ENCODE results near the gene MPG.

DNA sequence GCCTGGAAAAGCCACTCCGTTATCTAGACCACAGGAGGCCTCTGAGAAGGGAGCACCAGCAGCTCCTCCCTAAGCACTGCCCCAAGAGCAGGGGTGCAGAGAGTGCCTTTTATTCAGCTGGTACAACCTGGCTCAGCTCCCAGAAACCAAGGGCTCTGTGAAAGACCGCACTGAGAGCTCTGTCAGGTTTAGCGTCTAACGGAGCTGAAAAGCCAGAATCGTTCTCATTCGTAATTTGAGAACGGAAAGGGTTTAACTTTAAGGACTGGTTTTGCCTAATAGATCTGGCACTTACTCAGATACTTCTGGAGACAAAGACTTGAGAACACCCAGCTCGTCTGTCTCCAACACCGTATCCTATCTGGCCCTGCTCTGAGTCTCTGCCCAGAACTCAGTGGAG lies 13.5 kb downstream of the MPG start:
- TF ChIP-seq, protein P1, sequence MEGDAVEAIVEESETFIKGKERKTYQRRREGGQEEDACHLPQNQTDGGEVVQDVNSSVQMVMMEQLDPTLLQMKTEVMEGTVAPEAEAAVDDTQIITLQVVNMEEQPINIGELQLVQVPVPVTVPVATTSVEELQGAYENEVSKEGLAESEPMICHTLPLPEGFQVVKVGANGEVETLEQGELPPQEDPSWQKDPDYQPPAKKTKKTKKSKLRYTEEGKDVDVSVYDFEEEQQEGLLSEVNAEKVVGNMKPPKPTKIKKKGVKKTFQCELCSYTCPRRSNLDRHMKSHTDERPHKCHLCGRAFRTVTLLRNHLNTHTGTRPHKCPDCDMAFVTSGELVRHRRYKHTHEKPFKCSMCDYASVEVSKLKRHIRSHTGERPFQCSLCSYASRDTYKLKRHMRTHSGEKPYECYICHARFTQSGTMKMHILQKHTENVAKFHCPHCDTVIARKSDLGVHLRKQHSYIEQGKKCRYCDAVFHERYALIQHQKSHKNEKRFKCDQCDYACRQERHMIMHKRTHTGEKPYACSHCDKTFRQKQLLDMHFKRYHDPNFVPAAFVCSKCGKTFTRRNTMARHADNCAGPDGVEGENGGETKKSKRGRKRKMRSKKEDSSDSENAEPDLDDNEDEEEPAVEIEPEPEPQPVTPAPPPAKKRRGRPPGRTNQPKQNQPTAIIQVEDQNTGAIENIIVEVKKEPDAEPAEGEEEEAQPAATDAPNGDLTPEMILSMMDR (IDR thresholded peaks at IDR 0.05; ENCODE audit: insufficient read depth, low read depth, low read length): no peak
- no peak for TF ChIP-seq EZH2 (IDR thresholded peaks at IDR 0.05; ENCODE audit: insufficient read depth, low read length)
